GM19463 (cell line): ENCODE results near the gene GARS1.
A peak's percentile ranks its signal among the peaks of the same experiment; 100 is the strongest.
"Not testable (repeated sequence)": the region's sequence is repeated elsewhere in the genome, so short reads cannot be mapped to it uniquely, and the experiment has no call there.

Experiments used
- ATAC-seq: cut with Tn5 transposase; IDR thresholded peaks from one replicate; pipeline ENCODE4 v1.9.1; 2021; ENCODE audit warnings: mild to moderate bottlenecking, moderate library complexity; ENCODE audit not compliant: unreplicated experiment

GARS1 gene

DNA sequence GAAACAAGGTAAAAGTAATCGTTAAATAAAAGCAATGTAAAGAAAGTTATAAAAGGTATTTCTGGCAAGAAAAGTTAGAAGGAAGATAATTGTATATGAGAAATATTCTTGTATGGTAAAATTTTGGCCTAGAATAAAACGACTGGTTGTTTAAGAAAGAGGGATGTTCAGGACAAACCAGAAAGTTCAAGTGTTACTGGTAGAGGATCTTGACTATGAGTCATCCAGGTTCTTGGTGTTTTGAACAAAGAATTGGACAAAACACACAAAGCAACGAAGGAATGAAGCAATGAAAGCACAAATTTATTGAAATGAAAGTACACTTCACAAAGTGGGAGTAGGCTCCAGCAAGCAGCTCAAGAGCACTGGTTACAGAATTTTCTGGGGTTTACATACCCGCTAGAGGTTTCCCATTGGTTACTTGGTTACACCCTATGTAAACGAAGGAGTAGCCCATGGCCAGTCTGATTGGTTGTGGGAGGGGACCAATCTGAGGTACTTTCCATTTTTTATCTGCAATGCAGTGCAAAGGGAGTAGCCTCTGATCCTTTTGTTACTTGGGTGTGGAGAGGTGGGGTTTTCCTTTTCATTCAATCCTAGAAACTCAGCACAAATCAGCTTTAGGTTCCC lies 22.4 kb upstream of the GARS1 start:
- ATAC-seq, result no peak

DNA sequence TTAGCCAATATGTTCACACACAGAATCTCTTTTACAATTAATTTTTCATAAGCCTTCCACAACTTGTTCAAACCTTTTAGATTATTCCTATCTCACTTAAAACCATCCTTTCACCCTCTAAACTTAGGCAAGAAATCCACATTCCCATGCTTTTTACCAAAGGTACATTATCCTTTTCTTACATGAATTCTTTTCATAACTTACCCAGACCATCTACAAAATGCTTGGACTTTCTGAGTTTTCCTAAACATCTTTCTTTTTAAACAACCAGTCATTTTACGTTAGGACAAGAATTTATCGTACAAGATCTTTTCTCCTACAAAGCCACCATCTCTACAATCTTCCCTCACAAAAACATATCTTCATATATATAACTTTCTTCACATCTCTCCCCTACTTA lies 18.8 kb upstream of the GARS1 start:
- ATAC-seq, result no peak

DNA sequence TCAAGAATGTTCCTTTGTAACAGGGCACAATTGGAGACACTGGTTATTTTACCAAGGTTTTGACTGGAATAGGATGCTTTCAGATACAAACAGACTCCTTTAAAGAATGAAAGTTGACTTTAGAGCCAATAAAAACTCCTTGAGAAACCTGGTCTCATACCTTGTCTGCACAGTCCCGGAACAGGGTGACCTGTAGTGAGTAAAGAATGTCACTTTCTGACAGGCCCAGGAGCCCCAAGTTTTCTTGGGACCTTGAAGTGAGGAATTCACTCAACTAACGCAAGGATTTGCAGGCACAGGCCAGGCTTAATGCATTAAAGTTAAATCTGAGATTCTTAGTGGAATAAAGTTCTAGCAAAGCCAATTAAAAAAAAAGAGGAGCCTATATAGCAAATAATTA lies 11.5 kb upstream of the GARS1 start:
- no peak for ATAC-seq

DNA sequence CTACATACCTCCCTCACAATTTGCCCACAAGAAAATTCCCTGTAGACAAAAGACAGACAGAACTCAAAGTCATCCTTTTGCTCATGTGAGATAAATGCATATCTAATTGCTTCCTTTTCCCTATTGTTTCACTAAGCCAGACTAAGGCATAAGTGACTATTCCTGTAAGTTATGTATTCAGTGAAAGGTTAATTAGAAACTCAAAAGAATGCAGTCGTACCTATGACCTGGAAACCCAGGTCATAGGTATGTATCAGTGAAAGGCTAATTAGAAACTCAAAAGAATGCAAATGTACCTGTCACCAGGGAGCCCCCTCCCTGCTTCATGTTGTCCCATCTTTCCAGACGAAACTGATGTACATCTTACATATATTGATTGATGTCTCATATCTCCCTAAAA lies 10.3 kb upstream of the GARS1 start:
- no peak for ATAC-seq

DNA sequence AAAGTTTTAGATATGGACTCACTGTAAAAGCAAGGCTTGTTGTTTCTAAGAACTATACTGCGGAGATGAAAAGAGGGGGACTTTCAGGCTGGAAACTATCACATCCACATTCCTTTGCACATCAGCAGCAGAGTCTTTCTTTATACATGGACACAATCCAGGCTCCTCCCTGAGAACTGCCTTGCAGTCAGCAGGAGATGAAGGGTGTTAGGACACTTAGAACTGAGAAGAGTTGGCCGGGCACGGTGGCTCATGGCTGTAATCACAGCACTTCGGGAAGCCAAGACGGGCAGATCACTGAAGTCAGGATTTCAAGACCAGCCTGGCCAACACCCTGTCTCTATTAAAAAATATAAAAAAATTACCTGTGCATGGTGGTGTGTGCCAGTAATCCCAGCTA lies 9.7 kb upstream of the GARS1 start:
- no peak for ATAC-seq

DNA sequence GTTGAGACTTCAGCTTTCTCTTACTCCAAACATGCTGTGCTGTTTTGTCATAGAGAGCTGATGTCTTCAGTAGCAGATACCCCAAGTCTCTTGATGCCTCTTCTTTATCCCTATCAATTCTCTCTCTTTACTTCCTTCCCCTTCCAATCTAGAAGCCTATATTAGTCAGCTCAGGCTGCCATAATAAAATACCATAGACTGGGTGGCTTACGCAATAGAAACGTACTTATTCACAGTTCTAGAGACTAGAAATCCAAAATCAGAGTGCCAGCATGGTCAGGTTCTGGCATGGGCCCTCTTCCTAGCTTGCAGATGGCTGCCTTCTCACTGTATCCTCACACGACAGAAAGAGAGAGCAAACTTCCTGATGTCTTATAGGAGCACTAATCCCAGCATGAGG lies 9.0 kb upstream of the GARS1 start:
- ATAC-seq, result no peak

DNA sequence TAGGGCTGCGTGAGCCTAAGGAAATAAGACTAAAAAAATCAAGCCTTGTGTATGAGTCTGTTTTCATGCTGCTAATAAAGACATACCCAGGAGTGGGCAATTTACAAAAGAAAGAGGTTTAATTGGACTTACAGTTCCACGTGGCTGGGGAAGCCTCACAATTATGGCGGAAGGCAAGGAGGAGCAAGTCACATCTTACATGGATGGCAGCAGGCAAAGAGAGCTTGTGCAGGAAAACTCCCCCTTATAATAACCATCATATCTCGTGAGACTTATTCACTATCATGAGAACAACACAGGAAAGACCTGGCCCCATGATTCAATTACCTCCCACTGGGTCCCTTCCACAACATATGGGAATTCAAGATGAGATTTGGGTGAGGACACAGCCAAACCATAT lies 7.1 kb upstream of the GARS1 start:
- not testable (repeated sequence) for ATAC-seq

DNA sequence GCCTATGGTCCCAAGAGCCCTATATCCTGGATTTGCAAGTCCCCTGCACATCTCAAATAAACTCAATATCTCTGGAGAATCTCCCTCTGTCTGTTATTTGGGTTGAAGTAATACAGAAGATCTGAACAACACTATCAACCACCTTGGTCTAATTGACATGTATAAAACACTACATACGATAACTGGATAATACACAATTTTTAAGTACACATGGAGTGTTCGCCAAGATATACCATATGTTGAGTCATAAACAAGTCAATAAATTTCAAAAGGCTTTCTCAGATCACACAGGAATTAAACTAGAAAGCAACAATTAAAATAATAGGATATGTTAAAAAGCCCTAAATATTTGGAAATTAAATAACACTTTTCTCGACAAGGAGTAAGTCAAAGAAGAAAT lies 5.6 kb upstream of the GARS1 start:
- ATAC-seq, result no peak

DNA sequence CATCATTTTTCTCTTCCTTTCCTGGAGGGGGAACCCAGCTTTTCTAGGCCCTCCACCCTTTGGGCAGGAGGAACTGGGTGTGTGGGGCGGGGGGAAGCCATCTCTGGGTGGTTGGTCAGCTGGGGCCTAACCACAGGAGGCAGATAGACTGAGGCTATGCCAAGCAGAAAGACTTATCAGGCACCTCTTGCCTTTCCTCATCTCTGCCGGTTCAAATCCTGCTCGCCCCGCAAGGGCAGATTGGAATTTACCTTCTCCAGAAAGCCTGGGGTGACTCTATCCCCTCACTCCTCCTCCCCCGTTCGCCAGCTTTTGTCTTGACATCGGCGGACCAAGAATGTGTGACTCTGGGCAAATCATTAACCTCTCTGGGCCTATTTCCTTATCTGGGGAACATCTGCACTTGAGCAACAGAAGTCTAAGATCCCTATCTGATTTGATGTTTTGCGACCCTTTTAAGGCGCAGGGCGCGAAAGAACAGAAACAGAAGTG lies 584 bp upstream of the GARS1 start:
- ATAC-seq, result peak; percentile 25

DNA sequence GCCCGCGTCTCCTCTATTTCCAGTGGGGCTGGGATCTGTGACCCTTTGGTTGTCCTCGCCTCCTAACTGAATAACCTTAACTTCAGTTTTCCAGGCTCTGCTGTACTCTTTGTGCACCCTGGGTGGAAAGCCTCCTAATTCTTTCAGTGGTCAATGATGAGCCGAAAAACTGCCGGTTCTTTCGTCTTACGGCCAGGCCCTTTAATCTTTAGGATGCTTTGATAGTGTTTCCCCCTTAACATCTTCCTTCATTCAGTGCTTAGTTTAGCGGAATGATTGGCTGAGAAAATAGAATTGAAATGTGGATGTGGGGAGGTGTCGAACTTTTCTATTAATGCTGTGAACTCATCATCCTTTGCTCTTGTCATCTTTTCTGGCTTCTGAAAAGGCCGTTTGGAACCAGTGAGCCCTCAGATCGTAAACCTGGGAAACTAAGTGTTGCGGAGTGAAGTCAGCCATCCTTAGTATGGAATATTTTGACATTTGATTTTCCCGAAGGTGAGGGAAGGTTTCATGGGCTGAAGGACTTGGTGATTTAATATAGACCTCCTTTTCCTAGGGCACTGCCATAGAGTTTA lies 847 bp downstream of the GARS1 start:
- no peak for ATAC-seq

DNA sequence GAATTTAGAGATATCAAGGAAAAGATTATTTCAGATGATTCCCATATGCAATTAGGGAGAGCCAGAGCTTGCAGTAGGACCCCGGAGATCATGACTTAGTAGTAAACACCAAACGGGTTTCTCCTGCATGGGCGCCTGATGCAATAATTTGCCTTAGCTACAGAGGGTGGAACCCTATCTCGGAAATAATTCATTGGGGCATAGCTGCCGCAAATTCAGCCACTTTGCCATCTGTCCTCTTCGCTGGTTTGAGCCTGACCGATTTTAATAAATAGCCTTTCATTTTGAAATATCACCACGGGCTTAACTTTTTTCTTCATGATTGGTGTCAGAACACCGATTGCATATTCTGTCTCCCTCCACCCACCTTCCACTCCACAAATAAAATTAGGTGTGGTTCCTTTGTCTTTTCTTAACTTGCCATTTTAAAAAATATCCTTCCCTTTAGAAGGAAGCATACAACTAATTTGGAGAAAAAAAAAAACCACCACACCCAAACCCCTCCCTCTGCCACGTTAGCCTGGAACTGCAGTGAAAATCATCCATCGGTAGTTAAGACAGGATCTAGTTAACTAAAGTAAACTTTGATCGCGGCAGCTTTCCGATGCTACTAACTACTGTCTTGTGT lies 1.4 kb downstream of the GARS1 start:
- no peak for ATAC-seq

DNA sequence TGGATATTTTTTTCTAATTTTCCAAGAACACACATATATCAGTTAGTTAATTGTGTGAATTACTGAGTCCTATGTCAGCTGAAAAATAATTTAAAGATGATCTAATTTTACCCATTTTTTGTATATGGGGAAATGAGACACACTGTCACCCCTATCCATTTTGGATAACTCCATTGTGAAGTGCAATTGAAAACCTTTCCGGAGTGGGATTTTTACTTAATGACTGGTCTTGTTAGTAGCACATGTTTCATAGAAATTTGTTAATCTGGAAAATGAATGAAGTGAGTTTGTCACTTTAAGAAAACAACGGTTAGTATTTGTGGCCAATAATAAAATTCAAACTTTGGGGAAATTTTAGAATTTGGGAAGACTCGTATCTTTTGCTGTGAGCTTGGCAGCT lies 2.0 kb downstream of the GARS1 start:
- no peak for ATAC-seq

DNA sequence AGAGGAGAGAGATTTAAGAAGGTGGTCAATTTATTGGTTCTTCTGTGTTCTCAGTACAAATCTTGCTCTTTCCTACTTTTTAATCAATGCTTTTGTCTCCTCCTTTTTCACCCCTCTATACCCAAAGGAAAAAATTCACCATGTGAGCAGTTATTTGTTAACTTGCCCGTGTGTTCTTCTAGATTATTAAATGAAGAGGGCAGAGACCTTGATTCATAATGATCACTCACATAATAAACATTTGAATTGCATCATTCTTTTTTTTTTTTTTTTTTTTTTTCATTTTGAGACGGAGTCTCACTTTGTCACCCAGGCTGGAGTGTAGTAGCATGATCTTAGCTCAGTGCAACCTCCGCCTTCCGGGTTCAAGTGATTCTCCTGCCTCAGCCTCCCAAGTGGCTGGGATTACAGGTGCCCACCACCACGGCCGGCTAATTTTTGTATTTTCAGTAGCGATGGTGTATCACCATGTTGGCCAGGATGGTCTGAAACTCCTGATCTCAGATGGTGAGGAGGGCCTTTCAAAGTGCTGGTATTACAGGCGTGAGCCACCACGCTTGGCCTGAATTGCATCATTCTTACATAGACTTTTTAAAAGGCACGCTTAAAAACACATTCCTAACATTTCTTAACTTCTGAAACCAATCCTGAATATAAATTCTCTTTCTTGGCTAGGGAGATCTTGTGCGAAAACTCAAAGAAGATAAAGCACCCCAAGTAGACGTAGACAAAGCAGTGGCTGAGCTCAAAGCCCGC lies 3.6 kb downstream of the GARS1 start:
- no peak for ATAC-seq

DNA sequence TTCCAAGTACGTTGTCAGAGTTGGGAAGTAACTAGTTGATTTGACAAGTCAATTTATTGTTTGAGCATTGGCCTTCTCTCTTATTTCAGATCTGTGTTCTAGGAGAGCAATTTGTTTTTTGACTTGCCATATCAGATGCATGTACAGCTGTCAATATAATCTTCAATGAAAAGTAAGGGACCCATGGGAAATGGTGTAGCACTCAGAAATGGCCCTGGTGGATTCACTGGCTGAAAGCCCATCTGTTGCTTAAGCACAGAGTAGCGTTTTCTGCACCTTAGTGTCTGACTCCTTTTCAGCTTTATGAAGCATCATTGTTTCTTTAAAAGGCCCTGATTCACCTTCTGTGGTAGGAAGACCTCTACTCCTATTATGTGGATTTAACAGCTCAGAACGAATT lies 10.2 kb downstream of the GARS1 start:
- no peak for ATAC-seq

DNA sequence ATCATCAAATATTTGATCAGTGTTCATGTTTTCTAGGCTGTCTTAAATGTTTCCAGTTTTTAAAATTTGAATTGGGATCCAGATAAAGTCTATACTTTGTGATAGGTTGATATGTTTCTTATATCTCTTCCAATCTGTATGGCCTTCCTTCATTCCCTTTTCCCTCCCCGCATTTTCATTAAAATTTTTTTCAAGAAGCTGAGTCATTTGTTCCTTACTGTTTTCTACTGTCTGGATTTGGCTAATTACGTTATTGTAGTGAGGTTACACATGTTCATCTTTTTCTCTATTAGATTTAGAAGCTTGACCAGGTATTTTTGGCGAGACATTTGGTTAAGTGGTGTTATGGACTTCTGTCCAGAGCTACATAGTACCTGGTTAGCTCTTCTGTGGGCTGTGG lies 11.2 kb downstream of the GARS1 start:
- no peak for ATAC-seq

DNA sequence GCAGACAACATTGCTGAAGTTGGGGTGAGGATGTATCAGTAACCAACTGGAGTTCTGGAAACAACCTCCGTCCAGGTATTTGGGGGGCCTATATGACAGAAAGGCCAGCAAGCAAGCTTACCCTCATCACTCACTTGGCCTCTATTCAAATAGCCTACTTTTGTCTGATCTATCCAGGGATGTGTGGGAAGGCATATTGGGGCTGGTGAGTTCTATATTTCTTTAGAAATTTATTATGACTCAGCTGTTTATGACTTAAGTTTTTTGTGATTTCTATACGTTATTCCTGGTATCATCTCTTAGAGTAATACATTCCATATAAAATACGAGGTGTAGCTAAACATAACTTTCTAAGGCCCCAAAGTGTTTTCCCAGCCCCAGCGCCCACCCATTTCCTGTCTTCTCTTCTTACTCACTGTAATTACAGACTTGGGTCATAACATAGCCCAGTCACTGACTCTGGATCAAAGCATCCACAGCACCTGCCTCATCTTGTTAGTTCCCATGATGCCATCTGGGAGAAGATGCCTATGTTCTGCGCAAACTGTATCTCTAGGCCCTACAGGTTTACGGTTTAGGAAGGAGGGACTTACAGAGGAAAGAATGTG lies 18.1 kb downstream of the GARS1 start:
- ATAC-seq, result no peak

DNA sequence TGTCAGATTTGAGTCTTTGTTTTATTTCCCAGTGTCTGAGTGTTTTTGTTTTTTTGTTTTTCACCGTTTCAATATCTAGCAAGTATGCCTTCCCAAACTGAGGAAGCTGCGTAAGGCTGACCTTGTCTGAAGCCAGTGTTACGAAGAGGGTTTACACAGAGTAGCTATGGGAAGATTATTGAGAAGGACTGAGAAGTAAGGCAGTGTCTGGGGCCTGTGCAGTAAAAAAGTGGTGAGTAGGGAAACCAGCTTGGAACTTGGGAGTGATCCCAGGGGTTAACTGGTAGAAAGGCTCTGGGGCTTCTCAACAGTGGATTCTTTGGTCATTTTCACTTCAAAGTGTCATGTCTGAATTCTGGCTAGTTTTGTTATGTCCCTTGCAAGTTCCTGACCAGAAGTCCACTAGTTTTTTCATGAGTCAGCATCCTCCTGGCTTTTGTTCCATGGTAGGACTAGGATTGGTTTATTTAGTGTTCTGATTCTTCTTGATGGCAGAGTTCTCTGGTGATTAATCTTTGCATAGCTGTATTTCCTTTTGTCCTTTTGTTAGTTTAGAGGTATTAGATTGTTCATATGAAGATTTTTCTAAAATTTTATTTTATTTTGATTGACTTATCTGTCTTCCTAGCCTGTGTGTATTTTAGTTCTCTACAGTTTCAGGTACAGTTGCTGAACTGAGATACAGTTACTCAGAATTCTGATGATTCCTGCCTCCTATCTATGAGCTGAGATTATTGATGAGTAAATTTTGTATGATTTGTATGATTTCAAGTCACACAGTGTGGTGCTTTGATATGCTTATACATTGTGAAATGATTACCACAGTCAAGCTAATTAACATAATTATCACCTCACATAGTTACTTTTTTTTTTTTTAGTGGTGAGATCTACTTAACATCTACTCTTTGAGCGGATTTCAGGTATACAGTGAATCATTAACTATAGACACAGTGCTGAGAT lies 19.0 kb downstream of the GARS1 start:
- no peak for ATAC-seq

DNA sequence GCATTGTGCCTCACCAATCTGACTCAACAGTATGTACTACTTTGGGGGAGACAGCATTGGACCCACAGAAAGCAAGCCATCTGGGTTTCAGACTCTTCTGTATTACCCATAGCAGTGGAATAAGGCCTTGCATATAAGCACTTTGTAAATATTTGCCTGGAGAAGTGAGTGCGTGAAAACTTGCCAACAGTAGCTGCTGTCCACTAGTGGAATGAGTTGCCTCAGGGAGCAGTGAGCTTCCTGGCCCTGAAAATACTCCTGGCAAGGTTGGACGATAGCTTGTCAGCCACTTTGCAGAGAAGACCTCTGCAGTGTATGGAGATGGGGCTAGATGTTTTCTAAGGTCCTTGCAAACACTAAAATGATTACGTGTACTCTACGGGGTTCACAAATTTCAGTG lies 21.6 kb downstream of the GARS1 start:
- ATAC-seq, result no peak

DNA sequence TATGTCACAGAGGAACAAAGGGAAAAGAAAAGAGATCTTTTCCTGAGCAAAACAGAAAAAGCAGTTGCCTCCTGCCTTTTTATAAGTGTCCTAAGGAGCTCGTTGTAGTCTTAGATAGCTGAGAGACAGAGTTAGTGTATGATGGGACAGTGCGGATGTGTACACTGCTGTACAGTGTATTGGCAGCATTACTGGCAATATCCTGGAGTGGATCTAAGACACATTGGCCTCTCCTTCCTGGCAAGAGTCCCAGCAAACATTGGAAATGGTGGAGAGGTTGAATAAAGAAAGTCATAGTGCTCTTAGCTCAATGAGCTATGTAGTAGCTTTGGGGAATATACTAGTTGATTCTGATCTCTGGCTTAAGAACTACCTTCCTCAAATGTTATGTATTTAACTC lies 22.7 kb downstream of the GARS1 start:
- ATAC-seq, result no peak

DNA sequence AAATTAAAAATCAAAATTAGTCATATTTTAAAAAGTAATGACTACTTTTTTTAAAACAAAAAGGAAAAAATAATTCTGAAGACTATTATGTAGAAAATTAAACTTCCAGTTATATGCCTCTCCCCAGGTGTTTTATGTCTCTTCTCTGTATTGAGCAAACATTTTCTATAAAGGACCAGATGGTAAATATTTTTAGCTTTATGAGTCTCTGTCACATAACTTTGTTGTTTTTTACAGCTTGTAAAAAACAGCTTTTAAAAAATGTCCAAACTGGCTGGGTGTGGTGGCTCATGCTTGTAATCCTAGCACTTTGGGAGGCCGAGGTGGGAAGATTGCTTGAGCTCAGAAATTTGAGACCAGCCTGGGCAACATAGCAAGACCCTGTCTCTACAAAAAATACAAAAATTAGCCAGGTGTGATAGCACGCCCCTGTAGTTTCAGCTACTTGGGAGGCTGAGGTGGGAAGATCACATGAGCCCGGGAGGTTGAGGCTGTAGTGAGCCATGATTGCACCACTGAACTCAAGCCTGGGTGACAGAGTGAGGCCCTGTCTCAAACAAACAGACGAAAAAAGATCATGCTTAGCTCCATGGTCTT lies 23.5 kb downstream of the GARS1 start:
- ATAC-seq, result no peak
